ENCODE measurements around the gene TRIM65.
"Not testable (repeated sequence)": the region's sequence is repeated elsewhere in the genome, so short reads cannot be mapped to it uniquely, and the experiment has no call there.

TRIM65 gene

GRCh38 chr17:75894049-75894733 lies 2.6 kb downstream of the TRIM65 start:
- no peak for DNase-seq

GRCh38 chr17:75893305-75894048 lies 3.3 kb downstream of the TRIM65 start:
- DNase-seq: no peak

- no peak for DNase-seq
Observed at GRCh38 chr17:75892556-75893224, 4.1 kb downstream of the TRIM65 start.

- no peak for DNase-seq
Observed at GRCh38 chr17:75891605-75892555, 4.9 kb downstream of the TRIM65 start.

GRCh38 chr17:75891022-75891604 lies 5.6 kb downstream of the TRIM65 start:
- no peak for DNase-seq

GRCh38 chr17:75889454-75889853 lies 7.3 kb downstream of the TRIM65 start:
- DNase-seq: no peak

GRCh38 chr17:75888484-75888883 lies 8.3 kb downstream of the TRIM65 start:
- no peak for DNase-seq

- not testable (repeated sequence) for DNase-seq
Observed at GRCh38 chr17:75885860-75886259, 10.9 kb downstream of the TRIM65 start.

- DNase-seq: no peak
Observed at GRCh38 chr17:75885431-75885830, 11.3 kb downstream of the TRIM65 start.

GRCh38 chr17:75881678-75882454 lies 14.9 kb downstream of the TRIM65 start:
- DNase-seq: no peak

- no peak for DNase-seq
Observed at GRCh38 chr17:75880266-75880665, 16.5 kb downstream of the TRIM65 start.

- peak; percentile 25 for DNase-seq
Observed at GRCh38 chr17:75878174-75878998, 18.4 kb downstream of the TRIM65 start, which contains the start of gene TRIM47. TSS of gene TRIM47 (minus strand) at chr17:75878581. CDS start at chr17:75878548, 33 bp downstream.

- DNase-seq: peak; percentile 65
Observed at GRCh38 chr17:75877752-75878173, 19.0 kb downstream of the TRIM65 start.

GRCh38 chr17:75876938-75877751 lies 19.6 kb downstream of the TRIM65 start:
- DNase-seq: peak; percentile 61

- DNase-seq: peak; percentile 45
Observed at GRCh38 chr17:75876190-75876937, 20.4 kb downstream of the TRIM65 start.

- DNase-seq: no peak
Observed at GRCh38 chr17:75875940-75876189, 20.9 kb downstream of the TRIM65 start.

GRCh38 chr17:75875182-75875939 lies 21.4 kb downstream of the TRIM65 start:
- peak; percentile 41 for DNase-seq
